Panc1 (cell line): Measurements from ENCODE around the gene SLC35A3.

Source experiments
- POLR2AphosphoS5 ChIP-seq: IDR thresholded peaks from 2 replicates; pipeline ENCODE4 v1.6.1; 2012; ENCODE audit warnings: mild to moderate bottlenecking, low read depth, low read length, moderate library complexity
- SIN3A ChIP-seq: IDR thresholded peaks from 2 replicates; pipeline ENCODE4 v1.6.1; 2012; ENCODE audit warnings: low read depth, mild to moderate bottlenecking, low read length, moderate library complexity, borderline replicate concordance; ENCODE audit not compliant: insufficient read depth
- TF ChIP-seq, protein P1 (sequence below), 2 experiments: IDR thresholded peaks; 2 replicates each; pipeline ENCODE4 v1.6.1; 2011 to 2012; ENCODE audit warnings: low read depth in 2 of 2, control low read depth in 1 of 2, low read length in 1 of 2, mild to moderate bottlenecking in 1 of 2, moderate library complexity in 1 of 2; ENCODE audit not compliant: insufficient read depth in 1 of 2
- TF ChIP-seq, protein P2 (sequence below): fragments of 450-650 bp; IDR thresholded peaks from 2 replicates; pipeline ENCODE4 v1.5.1; 2017; ENCODE audit warnings: mild to moderate bottlenecking

DNA sequence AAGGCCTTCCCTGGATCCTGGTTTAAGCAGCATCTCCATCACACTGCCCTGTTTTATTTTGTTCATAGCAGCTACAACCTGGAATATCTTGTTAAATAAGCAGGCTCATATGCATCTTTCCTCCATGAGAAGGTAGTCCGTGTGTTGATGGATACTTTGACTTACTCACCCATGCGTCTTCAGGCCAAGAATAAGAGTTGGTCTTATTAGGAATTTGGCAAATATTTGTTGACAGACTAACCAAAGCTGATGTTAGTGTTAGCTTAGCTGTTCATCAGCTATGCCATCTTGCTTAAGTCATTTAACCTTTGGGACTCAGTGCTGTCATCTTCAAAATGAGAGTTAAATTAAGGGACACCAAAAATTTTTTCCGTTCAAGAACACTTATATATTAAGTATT, 103.7 kb downstream of the SLC35A3 start:
- TF ChIP-seq, protein P1, sequence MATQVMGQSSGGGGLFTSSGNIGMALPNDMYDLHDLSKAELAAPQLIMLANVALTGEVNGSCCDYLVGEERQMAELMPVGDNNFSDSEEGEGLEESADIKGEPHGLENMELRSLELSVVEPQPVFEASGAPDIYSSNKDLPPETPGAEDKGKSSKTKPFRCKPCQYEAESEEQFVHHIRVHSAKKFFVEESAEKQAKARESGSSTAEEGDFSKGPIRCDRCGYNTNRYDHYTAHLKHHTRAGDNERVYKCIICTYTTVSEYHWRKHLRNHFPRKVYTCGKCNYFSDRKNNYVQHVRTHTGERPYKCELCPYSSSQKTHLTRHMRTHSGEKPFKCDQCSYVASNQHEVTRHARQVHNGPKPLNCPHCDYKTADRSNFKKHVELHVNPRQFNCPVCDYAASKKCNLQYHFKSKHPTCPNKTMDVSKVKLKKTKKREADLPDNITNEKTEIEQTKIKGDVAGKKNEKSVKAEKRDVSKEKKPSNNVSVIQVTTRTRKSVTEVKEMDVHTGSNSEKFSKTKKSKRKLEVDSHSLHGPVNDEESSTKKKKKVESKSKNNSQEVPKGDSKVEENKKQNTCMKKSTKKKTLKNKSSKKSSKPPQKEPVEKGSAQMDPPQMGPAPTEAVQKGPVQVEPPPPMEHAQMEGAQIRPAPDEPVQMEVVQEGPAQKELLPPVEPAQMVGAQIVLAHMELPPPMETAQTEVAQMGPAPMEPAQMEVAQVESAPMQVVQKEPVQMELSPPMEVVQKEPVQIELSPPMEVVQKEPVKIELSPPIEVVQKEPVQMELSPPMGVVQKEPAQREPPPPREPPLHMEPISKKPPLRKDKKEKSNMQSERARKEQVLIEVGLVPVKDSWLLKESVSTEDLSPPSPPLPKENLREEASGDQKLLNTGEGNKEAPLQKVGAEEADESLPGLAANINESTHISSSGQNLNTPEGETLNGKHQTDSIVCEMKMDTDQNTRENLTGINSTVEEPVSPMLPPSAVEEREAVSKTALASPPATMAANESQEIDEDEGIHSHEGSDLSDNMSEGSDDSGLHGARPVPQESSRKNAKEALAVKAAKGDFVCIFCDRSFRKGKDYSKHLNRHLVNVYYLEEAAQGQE (IDR thresholded peaks at IDR 0.05; ENCODE audit: insufficient read depth in 1 of 2, low read depth in 2 of 2, low read length in 1 of 2), result no peak
- TF ChIP-seq, protein P2, sequence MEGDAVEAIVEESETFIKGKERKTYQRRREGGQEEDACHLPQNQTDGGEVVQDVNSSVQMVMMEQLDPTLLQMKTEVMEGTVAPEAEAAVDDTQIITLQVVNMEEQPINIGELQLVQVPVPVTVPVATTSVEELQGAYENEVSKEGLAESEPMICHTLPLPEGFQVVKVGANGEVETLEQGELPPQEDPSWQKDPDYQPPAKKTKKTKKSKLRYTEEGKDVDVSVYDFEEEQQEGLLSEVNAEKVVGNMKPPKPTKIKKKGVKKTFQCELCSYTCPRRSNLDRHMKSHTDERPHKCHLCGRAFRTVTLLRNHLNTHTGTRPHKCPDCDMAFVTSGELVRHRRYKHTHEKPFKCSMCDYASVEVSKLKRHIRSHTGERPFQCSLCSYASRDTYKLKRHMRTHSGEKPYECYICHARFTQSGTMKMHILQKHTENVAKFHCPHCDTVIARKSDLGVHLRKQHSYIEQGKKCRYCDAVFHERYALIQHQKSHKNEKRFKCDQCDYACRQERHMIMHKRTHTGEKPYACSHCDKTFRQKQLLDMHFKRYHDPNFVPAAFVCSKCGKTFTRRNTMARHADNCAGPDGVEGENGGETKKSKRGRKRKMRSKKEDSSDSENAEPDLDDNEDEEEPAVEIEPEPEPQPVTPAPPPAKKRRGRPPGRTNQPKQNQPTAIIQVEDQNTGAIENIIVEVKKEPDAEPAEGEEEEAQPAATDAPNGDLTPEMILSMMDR, result no peak
- TF ChIP-seq POLR2AphosphoS5, result no peak
- no peak for TF ChIP-seq SIN3A
